Endothelial cell of umbilical vein (primary cell): ENCODE measurements around the gene SERF2. TPM values are rescaled to one million over a fixed set of nuclear protein-coding genes. Genes with fewer than 3 reads are reported as not detected.

ENCODE experiments used
- BruUV-seq: library from RNA; stranded (reverse); fragments of 400-500 nt; replicated peaks from 2 replicates; lab custom pipeline; 2021; lab: Mats Ljungman, UMichigan
- CTCF ChIA-PET: fragments of 300-600, 350-600 bp; sonication (Branson Sonifier 250); formaldehyde crosslinking; loops from one replicate; lab custom pipeline; 2021; ENCODE audit warnings: antibody characterized with exemption, inconsistent platforms; lab: Charles Lee
- POLR2A ChIA-PET: fragments of 300-600, 350-600 bp; sonication (Branson Sonifier 250); formaldehyde crosslinking; loops from one replicate; lab custom pipeline; 2021; ENCODE audit warnings: antibody characterized with exemption, inconsistent platforms; lab: Charles Lee
- DNase-seq: peaks from one replicate; pipeline ENCODE4 v3.0.0-alpha.2; 2011; ENCODE audit warnings: low read depth, low spot score
- FAIRE-seq: peaks from 2 replicates; lab custom pipeline; 2011; peaks lifted over from hg19 to GRCh38; lab: Jason Lieb, UNC
- H2AFZ ChIP-seq: 2 replicates; pipeline ENCODE4 v1.6.0; 2012; ENCODE audit warnings: low read depth, low read length, control low read depth, inconsistent platforms
- H3K27ac ChIP-seq: 2 replicates; pipeline ENCODE4 v1.5.1; 2011; ENCODE audit warnings: low read depth, mild to moderate bottlenecking, control low read depth, low read length, moderate library complexity; ENCODE audit not compliant: insufficient read depth
- H3K27me3 ChIP-seq, 2 experiments: 2 replicates each; pipeline versions ENCODE4 v1.6.0 to v1.6.1; 2011; ENCODE audit warnings: low read length in 2 of 2, mixed read lengths in 1 of 2; ENCODE audit not compliant: control insufficient read depth in 2 of 2, insufficient read depth in 2 of 2
- H3K36me3 ChIP-seq, 2 experiments: 2 replicates in 1 of 2; 3 replicates in 1 of 2; pipeline ENCODE4 v1.5.1; 2011; ENCODE audit warnings: low read length in 2 of 2, mild to moderate bottlenecking in 1 of 2, moderate library complexity in 1 of 2; ENCODE audit not compliant: control insufficient read depth in 2 of 2, insufficient read depth in 2 of 2; ENCODE audit errors: extremely low read depth in 1 of 2
- H3K4me1 ChIP-seq: 3 replicates; pipeline ENCODE4 v1.5.1; 2011; ENCODE audit warnings: mild to moderate bottlenecking, low read length; ENCODE audit not compliant: control insufficient read depth, insufficient read depth; ENCODE audit errors: extremely low read depth
- H3K4me2 ChIP-seq: 2 replicates; pipeline ENCODE4 v1.6.1; 2011; ENCODE audit warnings: low read length, control low read depth, mixed read lengths; ENCODE audit not compliant: insufficient read depth
- H3K4me3 ChIP-seq, 3 experiments: fragments of 200-600 bp in 1 of 3; sonication (generic), shearing (Covaris generic) in 1 of 3; replicated peaks in 1 of 3; 2 replicates each; pipeline ENCODE4 v1.5.1; 2011 to 2016; ENCODE audit warnings: control low read depth in 3 of 3, low read length in 3 of 3, mild to moderate bottlenecking in 2 of 3, inconsistent platforms in 1 of 3, low read depth in 1 of 3, moderate library complexity in 1 of 3; ENCODE audit not compliant: insufficient read depth in 1 of 3
- H3K79me2 ChIP-seq: 2 replicates; pipeline ENCODE4 v1.6.0; 2012; ENCODE audit warnings: low read length, inconsistent platforms; ENCODE audit not compliant: control insufficient read depth, insufficient read depth
- H3K9ac ChIP-seq: replicated peaks from 2 replicates; pipeline ENCODE3; 2011; ENCODE audit warnings: low read length, control low read depth; ENCODE audit not compliant: insufficient read depth; ENCODE audit errors: extremely low read depth
- H3K9me1 ChIP-seq: replicated peaks from 3 replicates; pipeline ENCODE4 v1.6.0; 2011; ENCODE audit warnings: mild to moderate bottlenecking, low read length; ENCODE audit not compliant: control insufficient read depth, insufficient read depth; ENCODE audit errors: extremely low read depth
- H3K9me3 ChIP-seq: replicated peaks from 2 replicates; pipeline ENCODE4 v1.5.1; 2012; ENCODE audit warnings: low read length, inconsistent platforms; ENCODE audit not compliant: control insufficient read depth, insufficient read depth
- H4K20me1 ChIP-seq: replicated peaks from 2 replicates; pipeline ENCODE3; 2011; ENCODE audit warnings: mild to moderate bottlenecking, low read length; ENCODE audit not compliant: control insufficient read depth, insufficient read depth; ENCODE audit errors: extremely low read depth
- CTCF ChIP-seq, 2 donors: IDR thresholded peaks; 1 replicate in 1 of 2; 2 replicates in 1 of 2; pipeline ENCODE4 v1.5.1; 2011; ENCODE audit warnings: low read length in 2 of 2, mild to moderate bottlenecking in 2 of 2, moderate library complexity in 2 of 2, control low read depth in 1 of 2, inconsistent platforms in 1 of 2, low read depth in 1 of 2; ENCODE audit not compliant: insufficient read depth in 1 of 2; ENCODE audit errors: extremely low read depth in 1 of 2
- EZH2 ChIP-seq: IDR thresholded peaks from 2 replicates; pipeline ENCODE4 v1.6.1; 2012; ENCODE audit warnings: borderline replicate concordance, low read depth, mild to moderate bottlenecking, moderate library complexity, low read length, inconsistent platforms; ENCODE audit not compliant: severe bottlenecking
- FOS ChIP-seq: IDR thresholded peaks from 2 replicates; pipeline ENCODE4 v1.6.1; 2011; ENCODE audit warnings: mild to moderate bottlenecking, low read length, moderate library complexity, borderline replicate concordance; ENCODE audit not compliant: insufficient read depth
- GATA2 ChIP-seq: IDR thresholded peaks from 2 replicates; pipeline ENCODE4 v1.7.0; 2011; ENCODE audit warnings: low read depth, mild to moderate bottlenecking, moderate library complexity, mixed read lengths, low read length; ENCODE audit not compliant: insufficient read length, insufficient read depth
- JUN ChIP-seq: IDR thresholded peaks from 2 replicates; pipeline ENCODE4 v1.6.1; 2011; ENCODE audit warnings: borderline replicate concordance, low read depth; ENCODE audit not compliant: insufficient read length, insufficient read depth
- MYC ChIP-seq: IDR thresholded peaks from one replicate; pipeline ENCODE4 v1.6.1; 2011; ENCODE audit warnings: mild to moderate bottlenecking, low read depth, low read length
- POLR2A ChIP-seq: IDR thresholded peaks from 2 replicates; pipeline ENCODE4 v1.6.1; 2012; ENCODE audit warnings: low read depth, mild to moderate bottlenecking, control low read depth, low read length
- POLR2AphosphoS5 ChIP-seq: IDR thresholded peaks from 2 replicates; pipeline ENCODE4 v1.6.1; 2012; ENCODE audit warnings: low read depth, mild to moderate bottlenecking, control low read depth, low read length, moderate library complexity; ENCODE audit not compliant: insufficient read depth
- dilution Hi-C: fragments of 300-500 bp; cut with MboI; formaldehyde crosslinking; loops from one replicate; pipeline ENCODE4 v1.15.0; 2019; ENCODE audit warnings: low sequenced_read_pairs; ENCODE audit not compliant: extremely low pct_ligation_motif_present
- intact Hi-C: fragments of 100-400 bp; cut with micrococcal nuclease; formaldehyde crosslinking; loops from one replicate; pipeline ENCODE4 v1.10.0; 2022
- polyA plus RNA-seq, 4 experiments: library from polyadenylated mRNA; depleted of rRNA in 3 of 4; stranded (reverse) in 3 of 4; unstranded in 1 of 4; fragments of >200 nt; gene quantifications; 2 replicates each; pipeline versions ENCODE4 v1.2.1 to v1.2.3, GENCODE V29; 2011 to 2012; ENCODE audit warnings: missing spikeins in 1 of 4
- total RNA-seq: library from RNA; stranded (reverse); gene quantifications from 2 replicates; pipeline ENCODE4 v1.2.3, GENCODE V29; 2021
- TF ChIP-seq, protein P1 (sequence below): IDR thresholded peaks from 2 replicates; pipeline ENCODE4 v1.6.1; 2011; ENCODE audit not compliant: insufficient read depth, insufficient read length

The SERF2 gene
- total and polyA plus RNA-seq, 2 donors (not counting 3 experiments of a cell fraction or from before 2014, with no cell fraction given): 970 to 1,481 TPM

DNA sequence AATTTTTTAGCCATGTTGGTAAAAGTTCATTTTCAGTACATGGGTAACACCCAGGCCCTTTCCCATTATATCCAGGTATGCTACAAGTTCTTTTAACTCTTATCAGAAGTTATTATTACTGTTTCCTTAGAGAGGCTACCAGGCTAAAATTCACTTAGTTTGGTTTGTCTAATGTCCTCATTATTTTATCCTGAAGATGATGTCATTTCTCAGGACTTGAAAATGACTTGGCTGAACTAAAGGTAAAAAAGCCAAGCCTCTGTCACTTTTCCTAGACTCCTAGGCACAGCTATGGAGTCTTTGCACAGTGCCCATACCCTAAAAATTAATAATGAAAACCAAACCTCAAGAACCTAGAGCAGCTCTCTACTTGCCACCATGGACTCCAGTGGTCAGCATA is 19.5 kb upstream of the SERF2 start:
- CTCF ChIA-PET: no interaction called here
- FAIRE-seq (no peak), DNase-seq (no peak)
- POLR2A ChIA-PET: no interaction called here
- Histone ChIP-seq H3K9me3 (no peaks in the 10 kb centered on the region), H3K9ac (no peak overlapping the region), H3K4me1 (peaks cover 2% of the 10 kb centered on the region), H3K27ac (no peak overlapping the region), H3K36me3 (peaks cover 32 to 41% of the 10 kb centered on the region in 2 experiments), H4K20me1 (no peaks in the 10 kb centered on the region), H3K4me2 (no peak overlapping the region), H3K4me3 (no peak overlapping the region), H3K79me2 (no peaks in the 10 kb centered on the region), H3K27me3 (no peaks in the 10 kb centered on the region), H3K9me1 (no peaks in the 10 kb centered on the region), H2AFZ (no peak overlapping the region)
- TF ChIP-seq JUN (no peak), EZH2 (no peak), CTCF (IDR thresholded peaks at IDR 0.05; ENCODE audit: extremely low read depth in 1 of 2, insufficient read depth in 1 of 2, low read depth in 1 of 2, low read length in 2 of 2) (no peak), POLR2AphosphoS5 (no peak), GATA2 (no peak), MYC (no peak), POLR2A (no peak), FOS (no peak)
- TF ChIP-seq, protein P1, sequence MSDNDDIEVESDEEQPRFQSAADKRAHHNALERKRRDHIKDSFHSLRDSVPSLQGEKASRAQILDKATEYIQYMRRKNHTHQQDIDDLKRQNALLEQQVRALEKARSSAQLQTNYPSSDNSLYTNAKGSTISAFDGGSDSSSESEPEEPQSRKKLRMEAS: no peak
- dilution Hi-C loops (no loop called here), intact Hi-C loops (no loop called here)
- no TSS peak for BruUV-seq
